HCT116 (cell line): Measurements from ENCODE around the gene ITIH6.

Source experiments
- CTCF ChIP-seq, 3 experiments: fragments of 200-600 bp in 1 of 3; sonication (generic) in 1 of 3; IDR thresholded peaks in 2 of 3; conservative IDR thresholded peaks in 1 of 3; 2 replicates each; pipeline ENCODE4 v1.5.1; 2012 to 2017; ENCODE audit warnings: low read depth in 2 of 3, low read length in 2 of 3, antibody characterized with exemption in 1 of 3, borderline replicate concordance in 1 of 3, control low read depth in 1 of 3, mild to moderate bottlenecking in 1 of 3, mixed read lengths in 1 of 3, mixed run types in 1 of 3, moderate library complexity in 1 of 3; ENCODE audit not compliant: insufficient read depth in 1 of 3
- EZH2 ChIP-seq: fragments of 200-600 bp; sonication (generic); IDR thresholded peaks from 2 replicates; pipeline ENCODE4 v1.6.1; 2017; ENCODE audit warnings: antibody characterized with exemption, mixed run types
- EZH2phosphoT487 ChIP-seq: fragments of 200-600 bp; IDR thresholded peaks from 2 replicates; pipeline ENCODE4 v1.6.1; 2018; ENCODE audit warnings: antibody characterized with exemption, borderline replicate concordance
- POLR2A ChIP-seq: IDR thresholded peaks from 2 replicates; pipeline ENCODE4 v1.7.0; 2011; ENCODE audit warnings: borderline replicate concordance; ENCODE audit not compliant: insufficient read depth, insufficient read length; ENCODE audit errors: extremely low read depth
- POLR2AphosphoS5 ChIP-seq: IDR thresholded peaks from 2 replicates; pipeline ENCODE4 v1.6.1; 2011; ENCODE audit warnings: mild to moderate bottlenecking, low read depth, low read length, moderate library complexity
- RAD21 ChIP-seq: IDR thresholded peaks from 2 replicates; pipeline ENCODE4 v1.6.1; 2012; ENCODE audit warnings: low read depth, mild to moderate bottlenecking
- SIN3A ChIP-seq: IDR thresholded peaks from 2 replicates; pipeline ENCODE4 v1.6.1; 2012; ENCODE audit warnings: low read depth

- no peak for TF ChIP-seq CTCF (IDR thresholded peaks at IDR 0.05 in 2 of 3, conservative IDR thresholded peaks at IDR 0.05 in 1 of 3; ENCODE audit: borderline replicate concordance in 1 of 3, insufficient read depth in 1 of 3, low read depth in 2 of 3, low read length in 2 of 3)
- TF ChIP-seq POLR2AphosphoS5, result no peak
- no peak for TF ChIP-seq RAD21
- no peak for TF ChIP-seq EZH2
- no peak for TF ChIP-seq EZH2phosphoT487
- TF ChIP-seq SIN3A, result no peak
- TF ChIP-seq POLR2A, result no peak
These were observed 51.1 kb downstream of the ITIH6 start for GRCh38 chrX:54746928-54747327.
